CD4-positive, alpha-beta memory T cell (primary cell): ENCODE data around the gene ST6GALNAC3. TPM values are rescaled to one million over a fixed set of nuclear protein-coding genes. Genes with fewer than 3 reads are reported as not detected.
A peak's percentile ranks its signal among the peaks of the same experiment; 100 is the strongest.

Experiments used
- CTCF ChIA-PET: fragments of 350-600 bp; sonication (Branson Sonifier 250); formaldehyde crosslinking; loops from one replicate; lab custom pipeline; 2021; ENCODE audit warnings: inconsistent platforms; ENCODE audit not compliant: partially characterized antibody; lab: Charles Lee
- POLR2A ChIA-PET: fragments of 350-600 bp; sonication (Branson Sonifier 250); formaldehyde crosslinking; loops from one replicate; lab custom pipeline; 2021; ENCODE audit not compliant: partially characterized antibody; lab: Charles Lee
- DNase-seq, 5 donors: peaks; one replicate each; pipeline versions ENCODE4 v3.0.0 to v3.0.0-alpha.2; 2020 to 2022; ENCODE audit warnings: mixed read lengths in 1 of 5
- H3K27ac ChIP-seq: one replicate; pipeline ENCODE4 v1.7.0; 2013; ENCODE audit warnings: low read depth, low read length
- H3K27me3 ChIP-seq: 2 replicates; pipeline ENCODE4 v1.7.0; 2013; ENCODE audit warnings: mild to moderate bottlenecking, low read length, moderate library complexity; ENCODE audit not compliant: insufficient read depth
- H3K36me3 ChIP-seq: 2 replicates; pipeline ENCODE4 v1.7.0; 2013; ENCODE audit warnings: mild to moderate bottlenecking, low read length, moderate library complexity; ENCODE audit not compliant: insufficient read depth
- H3K4me1 ChIP-seq: 2 replicates; pipeline ENCODE4 v1.7.0; 2013; ENCODE audit warnings: mild to moderate bottlenecking, low read length, moderate library complexity; ENCODE audit not compliant: insufficient read depth
- H3K4me3 ChIP-seq, 2 donors: one replicate each; pipeline ENCODE4 v1.7.0; 2013; ENCODE audit warnings: low read length in 2 of 2, mild to moderate bottlenecking in 1 of 2
- H3K9me3 ChIP-seq, 2 donors: one replicate each; pipeline ENCODE4 v1.7.0; 2013; ENCODE audit warnings: low read length in 2 of 2, control low read depth in 1 of 2; ENCODE audit not compliant: control insufficient read depth in 1 of 2
- H3K27ac Mint-ChIP-seq, 7 donors: one replicate each; pipeline ENCODE4 v1.8.0; 2020 to 2021; ENCODE audit warnings: mixed read lengths in 7 of 7, mild to moderate bottlenecking in 6 of 7, inconsistent platforms in 3 of 7, moderate library complexity in 3 of 7
- H3K27me3 Mint-ChIP-seq, 2 donors: one replicate each; pipeline ENCODE4 v1.8.0; 2020 to 2021; ENCODE audit warnings: mixed read lengths in 2 of 2
- H3K36me3 Mint-ChIP-seq, 2 donors: one replicate each; pipeline ENCODE4 v1.8.0; 2020 to 2021; ENCODE audit warnings: mixed read lengths in 2 of 2, inconsistent platforms in 1 of 2, mild to moderate bottlenecking in 1 of 2
- H3K4me1 Mint-ChIP-seq, 4 donors: one replicate each; pipeline ENCODE4 v1.8.0; 2020 to 2021; ENCODE audit warnings: mixed read lengths in 4 of 4, mild to moderate bottlenecking in 1 of 4
- H3K4me3 Mint-ChIP-seq, 8 donors: one replicate each; pipeline ENCODE4 v1.8.0; 2020 to 2021; ENCODE audit warnings: mixed read lengths in 8 of 8, mild to moderate bottlenecking in 7 of 8, moderate library complexity in 6 of 8, inconsistent platforms in 3 of 8
- H3K9me3 Mint-ChIP-seq, 8 donors: one replicate each; pipeline ENCODE4 v1.8.0; 2020 to 2021; ENCODE audit warnings: mixed read lengths in 8 of 8, mild to moderate bottlenecking in 5 of 8, inconsistent platforms in 3 of 8, moderate library complexity in 1 of 8
- intact Hi-C: fragments of 100-400 bp; cut with micrococcal nuclease; formaldehyde crosslinking; loops from one replicate; pipeline ENCODE4 v1.15.1; 2023
- polyA plus RNA-seq, 2 donors: library from polyadenylated mRNA; unstranded; fragments of 300-500 nt; fragmentation: Illumina TruSeq; gene quantifications; one replicate each; pipeline ENCODE4 v1.2.3, GENCODE V29; 2021
- total RNA-seq, 2 experiments: library from RNA; stranded (reverse); gene quantifications; one replicate each; pipeline ENCODE4 v1.2.3, GENCODE V29; 2021

The ST6GALNAC3 gene
- total and polyA plus RNA-seq, 4 experiments from 2014 or later = 0.47 to 1.2 (median 1.1) TPM; not detected in 1

DNA sequence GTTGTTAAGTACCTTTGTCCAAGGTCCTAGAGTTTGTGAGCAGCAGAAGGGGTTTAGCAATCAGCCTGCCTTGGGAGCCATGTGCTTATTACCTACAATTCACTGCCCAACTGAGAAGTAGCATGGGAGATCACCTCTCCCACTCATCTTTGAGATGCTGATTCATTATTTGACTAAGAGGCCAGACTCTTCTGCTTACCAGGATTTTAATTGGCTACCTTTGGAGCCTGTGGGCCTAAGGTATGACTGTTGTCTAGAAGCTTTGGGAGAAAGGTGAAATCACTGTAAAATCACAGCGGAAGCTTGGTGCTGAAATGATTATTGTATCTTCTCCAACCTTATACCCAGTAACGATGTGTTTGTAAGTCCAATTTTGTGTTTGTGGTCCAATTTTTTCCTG lies 213.4 kb downstream of the ST6GALNAC3 start:
- POLR2A ChIA-PET = no interaction called here
- Histone ChIP-seq H3K27me3 (no peaks in the 10 kb centered on the region), H3K4me1 (peaks cover 70% of the 10 kb centered on the region), H3K36me3 (no peaks in the 10 kb centered on the region), H3K9me3 (no peaks in the 10 kb centered on the region), H3K27ac (no peak overlapping the region), H3K4me3 (no peak overlapping the region)
- intact Hi-C loops = no loop called here
- no peak overlapping the region for H3K4me3 Mint-ChIP-seq
- no peaks in the 10 kb centered on the region for H3K36me3 Mint-ChIP-seq
- H3K9me3 Mint-ChIP-seq = peaks cover 0 to 2% (median 0%) of the 10 kb centered on the region in 8 donors
- peaks cover 32 to 52% (median 49%) of the 10 kb centered on the region in 4 donors for H3K4me1 Mint-ChIP-seq
- CTCF ChIA-PET = no interaction called here
- peak overlapping the region in 2 of 7 donors; percentile 48 to 59 for H3K27ac Mint-ChIP-seq
- H3K27me3 Mint-ChIP-seq = no peaks in the 10 kb centered on the region
- no peak for DNase-seq

DNA sequence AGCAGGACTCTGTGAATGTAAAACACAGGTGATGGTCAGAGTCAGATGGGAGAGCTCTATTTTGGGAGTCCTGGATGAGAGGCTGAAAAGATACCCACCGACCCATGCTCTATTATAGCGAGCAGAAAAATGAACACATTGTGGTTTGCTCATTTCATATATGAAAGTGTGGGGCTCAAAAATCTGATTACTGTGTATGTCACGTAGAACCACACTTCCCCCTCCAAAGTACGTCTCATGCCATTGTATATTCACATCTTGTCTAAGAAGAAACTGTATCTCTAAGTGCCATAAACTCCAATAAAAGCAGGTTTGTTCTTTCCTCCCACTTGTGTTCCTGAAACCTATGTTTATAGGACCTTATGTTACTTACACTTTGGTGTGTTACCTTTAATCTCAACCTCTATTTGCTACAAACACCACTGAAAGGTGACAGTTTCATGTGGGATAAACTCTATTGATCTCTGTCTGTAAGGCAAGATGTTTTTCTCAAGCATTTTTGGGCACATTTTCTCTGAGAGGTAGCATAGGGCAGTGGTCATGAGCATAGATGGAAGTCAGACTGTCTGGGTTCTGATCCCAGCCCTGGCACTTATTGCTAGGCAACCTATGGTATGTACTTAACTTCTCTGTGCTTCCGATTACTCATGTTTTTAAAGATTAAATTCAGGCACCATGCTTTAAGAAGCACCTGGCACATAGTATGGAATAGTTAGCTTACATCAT lies 214.4 kb downstream of the ST6GALNAC3 start:
- Histone ChIP-seq H3K4me3 (no peak overlapping the region), H3K4me1 (peaks cover 80% of the 10 kb centered on the region), H3K36me3 (no peaks in the 10 kb centered on the region), H3K27me3 (no peaks in the 10 kb centered on the region), H3K9me3 (no peaks in the 10 kb centered on the region), H3K27ac (no peak overlapping the region)
- no peaks in the 10 kb centered on the region for H3K27me3 Mint-ChIP-seq
- no peaks in the 10 kb centered on the region for H3K36me3 Mint-ChIP-seq
- H3K27ac Mint-ChIP-seq = peak overlapping the region in 3 of 7 donors; percentile 25 to 62 (median 47)
- CTCF ChIA-PET = no interaction called here
- intact Hi-C loops = no loop called here
- DNase-seq = no peak
- peaks cover 37 to 62% (median 59%) of the 10 kb centered on the region in 4 donors for H3K4me1 Mint-ChIP-seq
- H3K9me3 Mint-ChIP-seq = peaks cover 0 to 2% (median 0%) of the 10 kb centered on the region in 8 donors
- H3K4me3 Mint-ChIP-seq = peak overlapping the region in 1 of 8 donors; percentile 38
- POLR2A ChIA-PET = no interaction called here

DNA sequence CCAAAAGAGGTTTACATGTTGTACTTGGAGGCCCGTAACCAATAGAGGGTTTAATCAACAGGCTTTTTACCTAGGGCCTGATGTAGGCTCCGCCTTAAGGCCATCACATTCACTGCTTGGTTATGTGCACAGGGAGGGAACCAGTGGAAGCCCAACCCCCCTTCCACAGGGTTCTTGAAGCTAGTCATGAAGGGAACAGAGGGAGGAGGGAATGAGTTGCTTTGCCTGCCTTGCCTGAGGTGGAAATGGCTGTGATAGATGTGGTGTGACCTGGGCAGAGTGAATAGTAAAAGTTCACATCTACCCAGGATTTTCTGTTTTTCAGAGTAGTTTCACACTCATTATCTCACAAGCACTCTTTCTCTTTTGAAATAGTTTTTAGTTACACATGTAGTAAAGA lies 215.1 kb downstream of the ST6GALNAC3 start:
- Histone ChIP-seq H3K36me3 (no peaks in the 10 kb centered on the region), H3K27ac (no peak overlapping the region), H3K9me3 (no peaks in the 10 kb centered on the region), H3K4me3 (no peak overlapping the region), H3K4me1 (peaks cover 86% of the 10 kb centered on the region), H3K27me3 (no peaks in the 10 kb centered on the region)
- H3K36me3 Mint-ChIP-seq = no peaks in the 10 kb centered on the region
- peak overlapping the region in 3 of 7 donors; percentile 25 to 62 (median 47) for H3K27ac Mint-ChIP-seq
- CTCF ChIA-PET = interaction anchor here (2.8 kb wide), 1 partner anchor 136 kb away, joined by 12 read pairs; no protein-coding TSS in a partner anchor
- POLR2A ChIA-PET = no interaction called here
- no peaks in the 10 kb centered on the region for H3K27me3 Mint-ChIP-seq
- intact Hi-C loops = loop anchor here (10.0 kb wide), 1 partner anchor 135 kb away; no protein-coding TSS in a partner anchor
- no peak overlapping the region for H3K4me3 Mint-ChIP-seq
- no peak for DNase-seq
- H3K9me3 Mint-ChIP-seq = peaks cover 0 to 2% (median 0%) of the 10 kb centered on the region in 8 donors
- H3K4me1 Mint-ChIP-seq = peaks cover 41 to 67% (median 63%) of the 10 kb centered on the region in 4 donors

DNA sequence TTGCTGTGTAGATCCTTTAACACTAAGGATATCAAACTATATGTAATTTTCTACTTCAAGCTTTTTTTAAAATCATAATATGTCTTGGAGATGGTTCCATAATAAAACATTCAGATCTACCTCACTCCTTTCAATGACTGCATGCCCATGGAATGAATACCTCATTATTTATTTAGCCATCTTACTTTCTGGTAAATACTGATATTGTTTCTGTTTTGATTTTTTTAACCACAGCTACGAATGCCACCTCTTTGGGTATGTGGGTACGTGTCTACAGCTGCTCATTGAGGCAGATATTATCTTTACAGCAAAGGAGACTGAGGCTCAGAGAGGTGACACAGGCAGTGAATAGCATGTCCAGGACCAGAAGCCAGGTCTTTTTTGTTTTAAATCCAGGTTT lies 215.7 kb downstream of the ST6GALNAC3 start:
- Mint-ChIP-seq H3K27me3 (no peaks in the 10 kb centered on the region), H3K4me3 (peak overlapping the region in 1 of 8 donors; percentile 30), H3K27ac (peak overlapping the region in 1 of 7 donors; percentile 50), H3K4me1 (peaks cover 41 to 72% (median 64%) of the 10 kb centered on the region in 4 donors), H3K36me3 (no peaks in the 10 kb centered on the region), H3K9me3 (no peaks in the 10 kb centered on the region)
- Histone ChIP-seq H3K27ac (no peak overlapping the region), H3K9me3 (no peaks in the 10 kb centered on the region), H3K36me3 (no peaks in the 10 kb centered on the region), H3K27me3 (no peaks in the 10 kb centered on the region), H3K4me3 (no peak overlapping the region), H3K4me1 (peaks cover 86% of the 10 kb centered on the region)
- ChIA-PET POLR2A (no interaction called here), CTCF (interaction anchor here (1.6 to 2.8 kb wide), 2 partner anchors 10 to 136 kb away, joined by 8 to 12 read pairs; no protein-coding TSS in a partner anchor)
- intact Hi-C loops = loop anchor here (10.0 kb wide), 1 partner anchor 135 kb away; no protein-coding TSS in a partner anchor
- no peak for DNase-seq

DNA sequence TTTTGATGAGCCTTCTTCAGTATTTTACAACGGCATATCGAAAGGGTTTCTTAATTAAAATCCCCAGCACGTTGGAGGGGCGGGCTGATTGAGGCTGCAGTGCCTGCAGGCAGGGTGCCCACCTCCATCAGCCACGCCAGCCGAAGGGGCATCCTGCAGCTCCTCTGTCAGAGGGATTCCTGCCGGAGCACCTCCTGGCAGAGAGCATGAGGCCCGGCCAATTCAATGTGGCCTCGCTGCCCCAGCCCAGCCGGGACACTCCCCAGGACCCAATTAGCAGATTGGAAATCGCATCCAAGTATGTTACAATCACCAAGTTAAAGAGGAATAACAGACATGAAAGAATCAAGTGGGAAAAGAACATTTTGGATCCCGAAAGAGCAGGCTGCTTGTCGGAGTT lies 216.6 kb downstream of the ST6GALNAC3 start:
- Mint-ChIP-seq H3K27ac (no peak overlapping the region), H3K36me3 (no peaks in the 10 kb centered on the region), H3K4me3 (no peak overlapping the region), H3K4me1 (peaks cover 41 to 75% (median 62%) of the 10 kb centered on the region in 4 donors), H3K9me3 (no peaks in the 10 kb centered on the region), H3K27me3 (no peaks in the 10 kb centered on the region)
- DNase-seq = no peak
- ChIA-PET POLR2A (no interaction called here), CTCF (interaction anchor here (1.6 to 2.8 kb wide), 2 partner anchors 9 to 137 kb away, joined by 8 to 12 read pairs; no protein-coding TSS in a partner anchor)
- no peaks in the 10 kb centered on the region for H3K27me3 ChIP-seq
- H3K36me3 ChIP-seq = no peaks in the 10 kb centered on the region
- no peak overlapping the region for H3K27ac ChIP-seq
- H3K9me3 ChIP-seq = no peaks in the 10 kb centered on the region
- intact Hi-C loops = loop anchor here (10.0 kb wide), 1 partner anchor 136 kb away; no protein-coding TSS in a partner anchor
- peaks cover 88% of the 10 kb centered on the region for H3K4me1 ChIP-seq
- H3K4me3 ChIP-seq = no peak overlapping the region

DNA sequence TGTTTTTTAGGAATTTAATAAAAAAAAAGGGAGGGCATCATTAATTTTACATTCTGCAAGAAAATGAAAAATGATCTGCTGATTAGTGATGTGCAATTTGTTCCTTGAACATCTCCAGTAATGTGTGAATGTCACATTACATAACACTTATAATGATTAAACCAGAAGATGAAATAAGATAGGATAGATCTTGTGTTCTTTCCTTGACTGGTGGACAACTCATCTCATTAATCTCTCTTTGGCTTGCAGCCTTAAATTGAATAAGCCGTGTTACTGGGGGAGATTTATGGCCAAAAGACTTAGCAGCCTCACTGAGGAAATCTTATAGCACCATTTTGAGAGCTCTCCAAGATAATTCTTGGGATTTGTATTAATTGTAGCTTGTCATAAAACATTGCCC lies 217.2 kb downstream of the ST6GALNAC3 start:
- no peak for DNase-seq
- H3K27ac Mint-ChIP-seq = peak overlapping the region in 2 of 7 donors; percentile 22 to 33
- intact Hi-C loops = loop anchor here (10.0 kb wide), 1 partner anchor 137 kb away; no protein-coding TSS in a partner anchor
- H3K36me3 ChIP-seq = no peaks in the 10 kb centered on the region
- H3K9me3 ChIP-seq = no peaks in the 10 kb centered on the region
- H3K36me3 Mint-ChIP-seq = no peaks in the 10 kb centered on the region
- no peak overlapping the region for H3K27ac ChIP-seq
- H3K27me3 ChIP-seq = no peaks in the 10 kb centered on the region
- H3K9me3 Mint-ChIP-seq = no peaks in the 10 kb centered on the region
- peaks cover 42 to 74% (median 60%) of the 10 kb centered on the region in 4 donors for H3K4me1 Mint-ChIP-seq
- CTCF ChIA-PET = interaction anchor here (1.6 to 2.8 kb wide), 2 partner anchors 9 to 138 kb away, joined by 8 to 12 read pairs; no protein-coding TSS in a partner anchor
- POLR2A ChIA-PET = interaction anchor here (0.6 kb wide), 1 partner anchor 9 kb away, joined by 3 read pairs; no protein-coding TSS in a partner anchor
- H3K4me1 ChIP-seq = peaks cover 87% of the 10 kb centered on the region
- H3K27me3 Mint-ChIP-seq = no peaks in the 10 kb centered on the region
- no peak overlapping the region for H3K4me3 Mint-ChIP-seq
- no peak overlapping the region for H3K4me3 ChIP-seq
